ENCODE data around the gene RCBTB1. TPM values are rescaled to one million over a fixed set of nuclear protein-coding genes. Genes with fewer than 3 reads are reported as not detected.
"Not testable (repeated sequence)": the region's sequence is repeated elsewhere in the genome, so short reads cannot be mapped to it uniquely, and the experiment has no call there.

The RCBTB1 gene
- total RNA-seq, 1 experiment from 2014 or later, result 6.3 TPM

DNA sequence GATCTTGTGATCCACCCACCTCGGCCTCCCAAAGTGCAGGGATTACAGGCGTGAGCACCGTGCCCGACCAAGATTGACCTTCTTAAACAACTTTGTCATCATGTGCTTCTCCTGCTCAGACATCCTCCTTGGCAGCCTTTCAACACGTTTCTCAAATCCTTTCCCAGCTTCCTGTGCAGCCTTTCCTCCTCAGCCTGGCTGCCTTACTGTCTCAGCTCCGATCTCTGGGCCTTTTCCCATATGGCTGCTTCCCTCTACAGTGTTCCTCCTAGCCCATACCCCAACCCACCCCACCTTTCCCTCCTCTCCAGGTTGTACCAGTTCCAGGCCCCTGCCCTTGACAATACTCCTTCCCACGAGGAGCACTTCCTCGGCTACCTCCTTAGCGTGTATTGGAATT lies 82.4 kb downstream of the RCBTB1 start:
- no peak for DNase-seq
- no peaks in the 10 kb centered on the region for H3K36me3 Mint-ChIP-seq (ENCODE audit: insufficient read depth, unreplicated experiment)
- CTCF ChIA-PET, result no interaction called here
- H3K27ac Mint-ChIP-seq (ENCODE audit: unreplicated experiment), result no peak overlapping the region
- H3K4me1 Mint-ChIP-seq (ENCODE audit: low read depth, unreplicated experiment), result no peaks in the 10 kb centered on the region
- H3K9me3 Mint-ChIP-seq (ENCODE audit: low read depth, unreplicated experiment), result no peaks in the 10 kb centered on the region
- TF ChIP-seq, protein P1, sequence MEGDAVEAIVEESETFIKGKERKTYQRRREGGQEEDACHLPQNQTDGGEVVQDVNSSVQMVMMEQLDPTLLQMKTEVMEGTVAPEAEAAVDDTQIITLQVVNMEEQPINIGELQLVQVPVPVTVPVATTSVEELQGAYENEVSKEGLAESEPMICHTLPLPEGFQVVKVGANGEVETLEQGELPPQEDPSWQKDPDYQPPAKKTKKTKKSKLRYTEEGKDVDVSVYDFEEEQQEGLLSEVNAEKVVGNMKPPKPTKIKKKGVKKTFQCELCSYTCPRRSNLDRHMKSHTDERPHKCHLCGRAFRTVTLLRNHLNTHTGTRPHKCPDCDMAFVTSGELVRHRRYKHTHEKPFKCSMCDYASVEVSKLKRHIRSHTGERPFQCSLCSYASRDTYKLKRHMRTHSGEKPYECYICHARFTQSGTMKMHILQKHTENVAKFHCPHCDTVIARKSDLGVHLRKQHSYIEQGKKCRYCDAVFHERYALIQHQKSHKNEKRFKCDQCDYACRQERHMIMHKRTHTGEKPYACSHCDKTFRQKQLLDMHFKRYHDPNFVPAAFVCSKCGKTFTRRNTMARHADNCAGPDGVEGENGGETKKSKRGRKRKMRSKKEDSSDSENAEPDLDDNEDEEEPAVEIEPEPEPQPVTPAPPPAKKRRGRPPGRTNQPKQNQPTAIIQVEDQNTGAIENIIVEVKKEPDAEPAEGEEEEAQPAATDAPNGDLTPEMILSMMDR (IDR thresholded peaks at IDR 0.05; ENCODE audit: unreplicated experiment), result no peak
- no peak overlapping the region for H3K4me3 Mint-ChIP-seq (ENCODE audit: low read depth, unreplicated experiment)
- BruUV-seq (replicated peaks), result no TSS peak
- no peaks in the 10 kb centered on the region for H3K27me3 Mint-ChIP-seq (ENCODE audit: unreplicated experiment)
- intact Hi-C loops (cut with micrococcal nuclease; ENCODE audit: unreplicated experiment), result no loop called here

DNA sequence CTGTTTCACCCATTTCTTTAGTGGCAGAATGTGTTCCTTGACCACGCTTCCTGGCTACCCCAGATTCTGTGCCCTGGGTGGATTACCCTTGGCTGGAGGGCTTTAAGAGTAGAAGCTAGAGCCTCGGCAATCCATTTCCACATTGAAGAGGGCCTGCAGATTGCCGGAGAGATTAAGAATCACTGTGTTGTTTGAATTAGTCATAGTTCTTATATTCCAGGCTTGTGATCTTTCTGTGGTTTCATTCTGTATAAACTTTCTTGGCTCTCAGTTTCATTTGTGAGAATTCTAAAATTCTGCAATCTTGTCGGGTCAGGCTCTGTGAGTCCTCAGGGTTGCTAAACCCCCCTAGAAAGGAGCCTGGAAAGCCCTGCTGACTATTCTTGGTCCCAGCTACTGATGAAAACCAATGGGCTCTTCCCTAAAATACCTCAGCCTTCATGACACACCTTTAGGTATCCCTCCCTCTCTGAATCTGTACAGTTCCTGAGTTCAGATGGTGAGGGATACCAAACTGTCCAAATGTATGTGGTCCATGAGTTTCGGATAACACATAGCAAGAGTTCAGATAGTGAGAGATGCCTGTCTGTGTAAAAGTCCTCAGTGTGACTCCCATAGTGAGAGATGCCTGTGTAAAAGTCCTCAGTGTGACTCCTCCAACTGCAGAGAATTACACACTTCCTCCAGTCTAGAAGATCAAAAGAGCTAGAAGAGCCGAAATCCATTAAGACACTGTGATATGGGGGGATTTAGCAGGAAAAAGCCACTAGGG lies 85.3 kb downstream of the RCBTB1 start:
- H3K9me3 Mint-ChIP-seq (ENCODE audit: low read depth, unreplicated experiment), result no peaks in the 10 kb centered on the region
- BruUV-seq (replicated peaks), result no TSS peak
- H3K27ac Mint-ChIP-seq (ENCODE audit: unreplicated experiment), result no peak overlapping the region
- H3K36me3 Mint-ChIP-seq (ENCODE audit: insufficient read depth, unreplicated experiment), result peaks cover 8% of the 10 kb centered on the region
- H3K4me3 Mint-ChIP-seq (ENCODE audit: low read depth, unreplicated experiment), result no peak overlapping the region
- CTCF ChIA-PET, result no interaction called here
- no peaks in the 10 kb centered on the region for H3K27me3 Mint-ChIP-seq (ENCODE audit: unreplicated experiment)
- intact Hi-C loops (cut with micrococcal nuclease; ENCODE audit: unreplicated experiment), result loop anchor here (5.0 kb wide), 1 partner anchor 107 kb away; no protein-coding TSS in a partner anchor
- DNase-seq, result no peak
- no peaks in the 10 kb centered on the region for H3K4me1 Mint-ChIP-seq (ENCODE audit: low read depth, unreplicated experiment)
- TF ChIP-seq, protein P1 (IDR thresholded peaks at IDR 0.05; ENCODE audit: unreplicated experiment), result no peak

DNA sequence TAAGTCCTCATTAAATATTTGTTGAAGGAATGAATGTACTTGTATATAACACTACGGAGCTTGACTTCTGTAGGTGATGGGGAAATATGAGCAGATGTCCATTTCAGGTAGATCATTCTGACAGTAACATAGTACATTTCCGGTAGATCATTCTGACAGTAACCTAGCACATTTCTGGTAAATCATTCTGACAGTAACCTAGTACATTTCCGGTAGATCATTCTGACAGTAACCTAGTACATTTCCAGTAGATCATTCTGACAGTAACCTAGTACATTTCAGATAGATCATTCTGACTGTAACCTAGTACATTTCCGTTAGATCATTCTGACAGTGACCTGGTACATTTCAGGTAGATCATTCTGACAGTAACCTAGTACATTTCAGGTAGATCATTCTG lies 87.2 kb downstream of the RCBTB1 start:
- no TSS peak for BruUV-seq (replicated peaks)
- Mint-ChIP-seq H3K4me3 (ENCODE audit: low read depth, unreplicated experiment) (no peak overlapping the region), H3K4me1 (ENCODE audit: low read depth, unreplicated experiment) (peaks cover 12% of the 10 kb centered on the region), H3K36me3 (ENCODE audit: insufficient read depth, unreplicated experiment) (peaks cover 9% of the 10 kb centered on the region), H3K27me3 (ENCODE audit: unreplicated experiment) (no peaks in the 10 kb centered on the region), H3K27ac (ENCODE audit: unreplicated experiment) (no peak overlapping the region), H3K9me3 (ENCODE audit: low read depth, unreplicated experiment) (no peaks in the 10 kb centered on the region)
- TF ChIP-seq, protein P1 (IDR thresholded peaks at IDR 0.05; ENCODE audit: unreplicated experiment), result no peak
- CTCF ChIA-PET, result no interaction called here
- DNase-seq, result no peak
- intact Hi-C loops (cut with micrococcal nuclease; ENCODE audit: unreplicated experiment), result loop anchor here (5.0 kb wide), 1 partner anchor 109 kb away; no protein-coding TSS in a partner anchor

DNA sequence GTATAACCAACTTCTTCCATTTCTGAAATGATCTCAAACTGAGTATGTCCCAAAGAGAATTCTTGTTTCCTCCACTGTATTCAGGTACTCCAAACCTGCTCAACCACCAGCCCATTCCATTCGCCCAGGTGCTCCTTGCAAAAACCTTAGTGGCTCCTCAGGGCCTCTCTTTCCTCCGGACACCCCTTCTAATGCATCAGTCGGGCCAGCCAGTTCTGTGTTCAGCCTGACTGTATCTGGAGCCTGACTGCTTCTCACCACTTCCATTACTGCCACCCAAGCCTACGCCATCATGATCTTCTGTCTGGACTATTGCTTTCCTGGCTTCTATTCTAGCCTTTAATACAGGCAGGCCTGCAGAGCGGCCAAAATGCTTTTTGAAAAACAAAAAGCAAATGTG lies 88.1 kb downstream of the RCBTB1 start:
- Mint-ChIP-seq H3K9me3 (ENCODE audit: low read depth, unreplicated experiment) (no peaks in the 10 kb centered on the region), H3K36me3 (ENCODE audit: insufficient read depth, unreplicated experiment) (peaks cover 9% of the 10 kb centered on the region), H3K4me3 (ENCODE audit: low read depth, unreplicated experiment) (no peak overlapping the region), H3K27ac (ENCODE audit: unreplicated experiment) (no peak overlapping the region), H3K27me3 (ENCODE audit: unreplicated experiment) (no peaks in the 10 kb centered on the region), H3K4me1 (ENCODE audit: low read depth, unreplicated experiment) (peaks cover 12% of the 10 kb centered on the region)
- CTCF ChIA-PET, result no interaction called here
- TF ChIP-seq, protein P1 (IDR thresholded peaks at IDR 0.05; ENCODE audit: unreplicated experiment), result no peak
- intact Hi-C loops (cut with micrococcal nuclease; ENCODE audit: unreplicated experiment), result loop anchor here (5.0 kb wide), 1 partner anchor 110 kb away; no protein-coding TSS in a partner anchor
- TSS peak; percentile 42 for BruUV-seq (replicated peaks)
- DNase-seq, result no peak

DNA sequence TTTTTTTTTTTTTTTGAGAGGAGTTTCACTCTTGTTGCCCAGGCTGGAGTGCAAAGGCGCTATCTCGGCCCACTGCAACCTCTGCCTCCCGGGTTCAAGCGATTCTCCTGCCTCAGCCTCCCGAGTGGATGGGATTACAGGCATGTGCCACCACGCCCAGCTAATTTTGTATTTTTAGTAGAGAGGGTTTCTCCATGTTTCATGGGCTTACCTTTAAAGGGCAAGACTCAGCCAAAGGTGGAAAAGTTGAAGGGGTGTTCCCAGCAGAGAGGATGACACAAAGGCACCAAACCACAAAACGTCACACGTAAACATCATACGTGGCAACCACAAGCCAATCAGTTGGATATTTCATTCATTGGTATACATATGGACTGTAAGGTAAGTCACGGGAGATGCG lies 88.5 kb downstream of the RCBTB1 start:
- H3K9me3 Mint-ChIP-seq (ENCODE audit: low read depth, unreplicated experiment); H3K27me3 Mint-ChIP-seq (ENCODE audit: unreplicated experiment); CTCF ChIA-PET; H3K27ac Mint-ChIP-seq (ENCODE audit: unreplicated experiment); BruUV-seq (replicated peaks); H3K36me3 Mint-ChIP-seq (ENCODE audit: insufficient read depth, unreplicated experiment); DNase-seq: not testable (repeated sequence)
- intact Hi-C loops (cut with micrococcal nuclease; ENCODE audit: unreplicated experiment), result loop anchor here (5.0 kb wide), 1 partner anchor 110 kb away; no protein-coding TSS in a partner anchor
- Mint-ChIP-seq H3K4me3 (ENCODE audit: low read depth, unreplicated experiment) (peak overlapping the region; percentile 43), H3K4me1 (ENCODE audit: low read depth, unreplicated experiment) (peaks cover 12% of the 10 kb centered on the region)

Data from Calu3 (cell line).